NB4 (cell line): ENCODE results near the gene GMPPB.

Source experiments
- DNase-seq: peaks from one replicate; pipeline ENCODE4 v3.0.0; 2010; ENCODE audit warnings: low read depth
- H3K4me3 ChIP-seq: one replicate; pipeline ENCODE4 v1.5.1; 2011; ENCODE audit warnings: mild to moderate bottlenecking, low read depth, low read length, moderate library complexity
- CTCF ChIP-seq: IDR thresholded peaks from one replicate; pipeline ENCODE4 v1.5.1; 2012; ENCODE audit warnings: low read depth, low read length
- MAX ChIP-seq: IDR thresholded peaks from 2 replicates; pipeline ENCODE4 v1.6.1; 2011; ENCODE audit warnings: low read depth, low read length
- MYC ChIP-seq: IDR thresholded peaks from 2 replicates; pipeline ENCODE4 v1.6.1; 2011; ENCODE audit warnings: low read depth, low read length
- POLR2A ChIP-seq: IDR thresholded peaks from 2 replicates; pipeline ENCODE4 v1.6.1; 2011; ENCODE audit warnings: mild to moderate bottlenecking; ENCODE audit not compliant: insufficient read length; ENCODE audit errors: extremely low read depth

GMPPB gene

GRCh38 chr3:49721596-49721895 lies 2.2 kb downstream of the GMPPB start:
- DNase-seq = no peak
- H3K4me3 ChIP-seq = no peak overlapping the region
- no peak for TF ChIP-seq POLR2A
- no peak for TF ChIP-seq CTCF
- no peak for TF ChIP-seq MAX
- no peak for TF ChIP-seq MYC

- DNase-seq = no peak
- no peak overlapping the region for H3K4me3 ChIP-seq
- no peak for TF ChIP-seq MAX
Measured at GRCh38 chr3:49720855-49721595, 2.7 kb downstream of the GMPPB start.

GRCh38 chr3:49719214-49719884 lies 4.4 kb downstream of the GMPPB start, which contains the start of gene AMIGO3:
TSS of gene AMIGO3 (minus strand) at chr3:49719684. CDS start at chr3:49719465, 219 bp downstream.
- no peak within 1 kb of the TSS for H3K4me3 ChIP-seq
- no peak for TF ChIP-seq CTCF
- TF ChIP-seq MYC = no peak
- TF ChIP-seq MAX = no peak
- no peak for TF ChIP-seq POLR2A
- peak; percentile 70 for DNase-seq

DNA sequence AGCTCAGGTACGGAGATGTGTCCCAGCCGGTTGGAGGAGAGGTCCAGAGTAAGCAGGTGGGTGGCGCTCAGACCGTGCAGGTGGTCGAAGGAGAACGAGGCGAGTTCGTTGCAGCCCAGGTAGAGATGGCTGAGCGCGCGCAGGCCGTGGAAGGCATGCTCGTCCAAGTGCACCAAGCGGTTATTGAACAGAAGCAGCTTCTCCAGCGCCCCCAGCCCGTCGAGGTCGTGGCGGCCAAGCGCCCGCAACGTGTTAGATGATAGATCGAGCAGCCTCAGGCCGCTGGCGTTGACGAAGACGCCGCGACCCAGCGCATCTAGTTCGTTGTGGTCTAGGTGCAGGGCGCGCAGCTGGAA lies 4.9 kb downstream of the GMPPB start:
- H3K4me3 ChIP-seq = no peak overlapping the region
- DNase-seq = no peak
- TF ChIP-seq MAX (no peak), MYC (no peak), POLR2A (no peak), CTCF (no peak)

DNA sequence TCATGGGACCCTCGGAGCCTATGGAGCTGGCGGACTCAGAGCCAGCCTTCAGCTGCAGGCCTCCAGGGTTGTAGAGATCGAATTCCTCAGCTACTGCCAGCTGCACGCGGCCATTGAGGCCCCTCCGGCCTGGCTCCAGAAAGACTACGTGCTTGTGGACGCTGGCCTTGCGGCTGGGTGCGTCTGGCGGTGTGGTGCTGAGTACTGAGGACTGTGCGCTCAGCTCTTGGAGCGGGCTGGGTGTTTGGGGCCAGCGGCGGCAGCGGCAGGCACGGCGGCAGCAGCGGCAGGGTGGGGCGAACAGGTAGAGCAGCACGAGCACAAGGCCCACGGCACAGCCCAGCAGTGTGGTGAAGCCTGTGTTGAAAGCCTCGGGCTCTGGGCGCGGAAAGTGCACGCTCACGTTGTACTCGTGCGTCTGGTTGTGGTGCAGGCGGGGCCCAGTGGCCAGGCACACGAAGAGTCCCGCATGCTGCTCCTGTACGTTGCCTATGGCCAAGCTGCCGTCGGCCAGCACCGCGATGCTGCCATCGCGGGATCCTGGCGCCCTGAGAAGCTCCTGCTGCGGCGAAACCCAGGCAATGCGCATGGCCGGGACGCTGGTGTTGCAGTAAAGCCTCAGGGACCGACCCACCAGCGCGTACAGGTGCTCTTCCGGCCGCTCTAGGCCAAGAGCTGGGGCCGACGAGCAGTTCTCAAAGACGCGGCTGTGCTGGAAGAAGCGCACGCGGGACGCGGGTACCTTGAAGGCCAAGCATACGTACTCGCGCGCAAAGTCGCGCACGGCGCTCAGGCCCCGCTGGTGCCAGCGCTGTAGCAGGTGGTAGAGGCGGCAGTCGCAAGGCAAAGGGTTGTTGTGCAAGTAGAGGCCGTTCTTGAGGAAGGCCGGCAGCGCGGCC lies 5.5 kb downstream of the GMPPB start:
- no peak overlapping the region for H3K4me3 ChIP-seq
- no peak for DNase-seq
- TF ChIP-seq POLR2A (no peak), MYC (no peak), CTCF (no peak), MAX (no peak)
